GM18873 (cell line): ENCODE data around the gene ENOX1.

Experiments
- ATAC-seq: cut with Tn5 transposase; IDR thresholded peaks from one replicate; pipeline ENCODE4 v1.9.1; 2021; ENCODE audit warnings: mild to moderate bottlenecking, moderate library complexity, moderate number of reproducible peaks; ENCODE audit not compliant: unreplicated experiment, low FRiP score

The ENOX1 gene

DNA sequence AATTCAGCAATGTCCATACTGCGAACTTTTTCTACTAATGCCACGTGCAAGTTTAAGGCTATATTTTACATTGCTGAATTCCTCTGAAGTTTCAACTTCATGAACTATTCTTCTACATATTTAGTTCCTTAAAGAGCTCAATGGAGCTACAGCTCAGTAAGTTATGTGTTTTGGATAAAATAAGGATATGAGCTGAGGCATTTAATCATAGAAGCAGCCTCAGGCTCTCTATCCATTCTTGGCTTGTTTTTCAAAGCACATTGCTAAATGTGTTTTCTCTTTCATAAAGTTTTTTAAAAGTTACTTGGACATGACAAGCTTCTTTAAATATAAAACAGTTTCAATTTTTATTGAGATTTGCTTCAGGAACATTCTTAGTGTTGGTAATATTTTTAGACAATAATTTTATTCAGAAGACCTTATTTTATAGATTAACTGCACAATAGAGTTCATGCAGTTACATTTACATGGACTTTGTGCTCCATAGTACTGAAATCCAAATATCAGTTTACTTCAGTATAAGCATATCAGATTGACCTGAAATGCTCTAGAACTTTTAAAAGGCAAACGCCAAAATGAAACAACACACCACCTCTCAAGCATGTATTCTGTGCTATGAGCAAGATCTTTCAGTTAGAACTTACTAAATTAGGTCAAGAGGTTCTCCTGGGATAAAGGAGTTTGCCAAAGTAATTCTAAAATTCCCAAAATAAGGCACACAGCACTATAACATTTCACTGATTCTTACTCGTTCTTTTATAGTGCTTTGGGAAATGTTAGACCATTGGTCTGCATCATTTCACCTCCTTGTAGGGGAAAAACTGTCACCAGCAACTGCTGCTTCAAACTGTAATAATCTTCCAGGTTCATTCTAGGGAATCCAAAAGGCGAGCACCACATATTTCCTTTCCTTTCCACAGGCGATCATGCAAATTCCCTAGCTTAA lies 275.5 kb downstream of the ENOX1 start:
- no peak for ATAC-seq

DNA sequence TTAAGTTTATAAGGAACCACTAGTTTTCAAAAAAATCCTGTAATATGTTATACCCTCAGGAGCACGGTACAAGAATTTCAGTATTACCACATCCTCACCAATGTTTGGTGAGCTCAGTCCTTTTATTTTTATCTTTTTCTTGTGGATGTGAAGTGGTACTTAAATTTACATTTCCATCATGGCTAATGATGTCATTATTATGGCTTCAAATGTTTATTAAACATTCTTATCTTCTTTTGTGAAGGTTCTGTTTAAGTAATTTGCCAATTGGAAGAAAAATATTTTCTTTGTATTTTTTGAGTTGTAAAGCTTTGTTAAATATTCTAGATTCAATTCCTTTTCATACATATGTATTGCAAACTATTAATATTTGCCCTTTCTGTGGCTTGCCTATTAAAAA lies 291.0 kb downstream of the ENOX1 start:
- no peak for ATAC-seq

DNA sequence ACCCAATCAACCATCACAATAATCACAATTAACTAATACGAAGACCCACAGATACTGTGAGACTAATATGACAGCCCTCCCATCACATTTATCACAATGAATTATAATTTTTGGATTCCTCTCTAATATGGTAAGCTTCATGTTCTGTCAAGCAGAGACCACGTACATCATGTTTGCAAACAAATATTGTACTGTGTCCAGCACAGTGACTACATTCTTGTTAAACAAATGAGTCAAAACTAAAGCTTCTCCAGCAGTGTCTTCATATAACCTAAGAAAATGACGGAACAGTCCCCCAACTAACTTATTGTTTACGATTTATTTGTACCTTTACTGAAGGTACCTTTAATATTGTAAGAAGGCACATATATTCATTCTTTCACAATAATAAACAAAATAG lies 292.6 kb downstream of the ENOX1 start:
- ATAC-seq: no peak

- ATAC-seq: no peak
Observed at GRCh38 chr13:43493496-43494000, 293.2 kb downstream of the ENOX1 start.

DNA sequence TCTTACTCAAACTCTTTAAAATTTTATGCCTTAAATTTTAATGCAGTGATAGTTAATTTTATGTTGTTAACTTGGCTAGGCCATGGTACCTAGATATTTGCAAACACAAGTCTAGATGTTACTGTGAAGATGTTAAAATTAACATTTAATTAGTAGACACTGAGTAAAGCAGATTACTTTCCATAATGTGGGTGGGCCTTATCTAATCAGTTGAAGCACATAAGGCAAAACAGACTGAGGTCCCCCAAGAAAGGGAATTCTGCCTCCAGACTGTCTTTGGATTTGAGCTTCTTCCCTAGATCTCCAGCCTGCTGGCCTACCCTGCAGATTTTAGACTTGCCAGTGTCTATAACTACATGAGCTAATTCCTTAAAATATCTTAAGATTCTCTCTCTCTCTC lies 294.0 kb downstream of the ENOX1 start:
- no peak for ATAC-seq

- ATAC-seq: no peak
Observed at GRCh38 chr13:43492311-43492710, 294.5 kb downstream of the ENOX1 start.

GRCh38 chr13:43489233-43489632 lies 297.5 kb downstream of the ENOX1 start:
- no peak for ATAC-seq

DNA sequence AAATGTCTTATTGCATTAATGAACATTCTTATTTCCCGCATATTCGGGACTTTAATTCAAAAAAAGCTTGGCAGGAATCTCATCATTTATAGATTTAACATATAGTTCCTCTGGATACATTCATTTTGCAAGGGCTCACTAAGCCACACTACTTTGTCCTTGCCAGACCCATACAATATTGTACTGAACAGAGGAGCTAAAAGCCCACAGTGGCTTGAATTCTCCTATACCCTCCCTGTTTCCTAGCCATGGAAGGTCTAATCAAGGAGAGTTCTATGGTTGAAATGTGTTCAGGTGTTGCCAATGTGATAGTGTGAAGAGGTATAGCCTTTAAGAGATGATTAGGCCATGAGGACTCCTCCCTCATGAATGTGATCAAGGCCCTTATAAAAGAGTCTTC lies 298.9 kb downstream of the ENOX1 start:
- ATAC-seq: no peak

- no peak for ATAC-seq
Observed at GRCh38 chr13:43487461-43487860, 299.3 kb downstream of the ENOX1 start.

DNA sequence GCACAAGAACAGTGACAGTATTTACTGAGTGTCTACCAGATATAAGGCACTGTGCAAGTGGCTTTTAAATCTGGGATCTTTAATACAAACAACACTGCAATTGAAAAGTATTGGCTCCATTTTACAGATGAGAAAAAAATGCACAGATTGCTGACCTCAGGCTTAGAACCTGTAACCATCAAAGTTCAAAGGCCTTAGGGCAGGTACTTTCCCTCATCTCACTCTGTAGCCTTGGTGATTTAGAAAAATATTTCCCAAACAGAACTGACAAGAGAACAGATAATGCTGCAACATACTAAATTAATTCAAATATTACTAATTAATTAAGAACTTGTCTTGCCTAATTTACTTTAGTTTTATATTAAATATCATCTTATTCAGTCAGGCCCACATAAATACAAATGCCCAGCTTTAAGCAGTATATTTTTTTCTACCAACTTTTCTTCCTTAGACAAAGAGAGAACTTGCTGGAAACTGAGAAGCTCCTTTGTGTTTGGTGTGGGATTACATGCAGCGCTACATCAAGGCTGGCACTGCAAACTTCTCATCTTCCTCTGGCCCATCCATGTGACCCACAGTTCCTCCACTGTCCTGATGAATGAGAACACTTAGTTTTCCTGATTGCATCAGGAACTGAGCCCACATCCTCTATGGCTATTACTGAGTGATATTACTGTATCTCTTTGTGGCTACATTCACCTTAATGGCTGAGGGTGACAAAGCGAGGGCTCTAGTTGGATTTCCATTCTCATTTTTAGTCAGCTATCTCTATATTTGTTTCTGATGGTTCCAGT lies 302.1 kb downstream of the ENOX1 start:
- no peak for ATAC-seq

GRCh38 chr13:43483930-43484329 lies 302.8 kb downstream of the ENOX1 start:
- ATAC-seq: no peak

DNA sequence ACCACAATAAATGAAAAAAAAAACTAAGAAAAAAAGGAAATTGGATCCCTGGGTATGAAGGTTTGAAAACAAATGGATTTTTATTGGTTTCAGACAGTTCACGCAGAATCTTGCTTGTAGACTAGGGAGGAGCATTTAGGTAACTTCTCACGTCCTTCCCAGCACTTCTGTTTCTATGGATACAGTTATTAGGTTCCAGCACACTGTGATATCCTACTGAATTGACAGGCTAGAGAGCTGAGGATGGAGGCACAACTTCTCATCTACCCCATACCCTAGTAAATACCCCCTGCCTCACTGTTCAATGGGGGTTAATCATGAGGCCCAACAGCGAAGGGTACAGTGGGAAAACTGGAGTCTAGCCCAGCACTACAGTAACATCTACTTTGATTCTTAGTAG lies 304.1 kb downstream of the ENOX1 start:
- no peak for ATAC-seq

DNA sequence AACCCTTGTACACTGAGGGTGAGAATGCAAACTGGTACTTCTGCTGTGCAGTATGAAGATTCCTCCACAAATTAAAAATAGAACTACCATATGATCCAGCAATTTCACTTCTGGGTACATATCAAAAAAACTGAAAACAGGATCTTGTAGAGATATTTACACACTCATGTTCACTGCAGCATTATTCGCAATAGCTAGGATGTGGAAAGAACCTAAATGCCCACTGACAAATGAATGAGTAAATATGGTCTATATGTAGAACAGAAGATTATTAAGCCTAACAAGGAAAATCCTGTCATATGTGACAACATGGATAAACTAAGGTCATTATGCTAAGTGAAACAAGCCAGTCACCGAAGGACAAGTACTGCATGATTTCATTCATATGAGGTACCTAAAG lies 304.7 kb downstream of the ENOX1 start:
- no peak for ATAC-seq

DNA sequence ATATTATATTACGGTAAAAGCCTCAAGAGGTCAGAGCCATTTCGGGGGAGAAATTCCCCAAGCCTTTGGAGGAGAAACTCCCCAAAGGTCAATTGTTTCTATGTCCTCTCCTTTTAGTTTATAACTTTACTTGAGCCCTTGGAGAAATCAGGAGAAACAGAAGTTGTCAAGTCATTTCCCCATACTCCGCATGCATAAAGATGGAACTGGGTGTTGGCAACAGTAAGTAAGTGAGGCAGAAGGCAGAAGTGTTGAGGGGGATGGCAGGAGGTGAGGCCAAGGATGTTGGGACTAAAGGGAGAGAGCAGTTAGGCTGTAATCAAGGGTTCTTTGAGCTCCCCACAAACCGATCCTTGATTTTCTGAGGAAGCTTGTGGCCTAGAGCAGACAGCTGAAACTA lies 307.9 kb downstream of the ENOX1 start:
- ATAC-seq: no peak

GRCh38 chr13:43478211-43478610 lies 308.6 kb downstream of the ENOX1 start:
- no peak for ATAC-seq

- no peak for ATAC-seq
Observed at GRCh38 chr13:43475140-43475539, 311.6 kb downstream of the ENOX1 start.

DNA sequence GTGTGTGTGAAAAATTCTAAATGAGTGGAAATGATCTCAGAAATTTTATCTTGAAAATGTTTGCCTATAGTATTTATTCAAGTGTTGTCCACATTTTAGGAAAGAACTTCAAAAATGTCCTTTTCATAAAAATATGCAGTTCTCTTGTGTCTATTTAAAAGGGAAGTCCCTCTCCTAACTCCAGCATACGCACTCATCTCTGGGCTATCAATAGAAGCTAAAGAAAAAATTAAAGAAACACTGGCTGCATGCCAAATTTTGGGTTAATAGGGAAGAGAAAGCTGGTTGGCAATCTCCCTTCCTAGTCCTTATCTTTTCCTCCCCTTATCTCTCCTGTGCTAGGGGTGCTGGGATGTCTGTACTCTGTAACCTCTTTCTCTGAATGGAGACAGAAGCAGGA lies 313.3 kb downstream of the ENOX1 start:
- ATAC-seq: no peak

GRCh38 chr13:43472980-43473379 lies 313.8 kb downstream of the ENOX1 start:
- no peak for ATAC-seq

DNA sequence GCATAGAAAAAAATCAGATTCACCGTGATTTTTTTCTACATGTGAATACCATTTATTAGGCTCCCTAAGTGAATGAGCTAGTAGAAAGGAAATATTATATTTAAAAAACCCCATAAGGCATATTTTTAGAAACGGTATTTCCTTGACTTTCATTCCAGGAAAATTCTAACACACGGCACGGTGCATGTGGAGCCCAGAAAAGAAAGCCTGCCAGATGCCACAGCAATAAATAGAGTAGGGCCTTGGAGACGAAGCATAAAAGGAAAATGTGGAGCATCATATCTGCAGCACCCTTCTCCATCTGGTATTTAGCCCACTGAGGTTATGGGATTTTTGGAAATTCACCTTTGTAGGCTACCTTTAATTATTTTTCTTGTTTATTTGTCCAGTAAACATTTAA lies 314.4 kb downstream of the ENOX1 start:
- ATAC-seq: no peak

DNA sequence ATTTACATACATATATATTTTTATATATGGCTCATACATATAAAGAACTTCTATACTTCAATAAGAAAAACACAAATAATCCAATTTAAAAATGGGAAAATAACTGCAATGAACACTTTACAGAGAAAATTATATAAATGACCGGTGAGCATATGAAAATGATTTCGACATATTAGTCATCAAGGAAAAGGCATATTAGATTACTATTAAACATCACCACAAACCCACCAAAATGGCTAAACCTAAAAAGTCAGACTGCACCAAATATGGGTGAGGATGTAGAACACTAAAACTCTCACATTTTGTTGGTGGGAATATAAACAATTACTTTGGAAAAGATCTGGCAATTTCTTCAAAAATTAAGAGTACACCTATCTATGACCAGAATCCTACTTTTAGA lies 316.2 kb downstream of the ENOX1 start:
- ATAC-seq: no peak

GRCh38 chr13:43469791-43470190 lies 317.0 kb downstream of the ENOX1 start:
- ATAC-seq: no peak
